Measurements from ENCODE around the gene PFKP.
"Not testable (repeated sequence)": the region's sequence is repeated elsewhere in the genome, so short reads cannot be mapped to it uniquely, and the experiment has no call there.

Gene PFKP

DNA sequence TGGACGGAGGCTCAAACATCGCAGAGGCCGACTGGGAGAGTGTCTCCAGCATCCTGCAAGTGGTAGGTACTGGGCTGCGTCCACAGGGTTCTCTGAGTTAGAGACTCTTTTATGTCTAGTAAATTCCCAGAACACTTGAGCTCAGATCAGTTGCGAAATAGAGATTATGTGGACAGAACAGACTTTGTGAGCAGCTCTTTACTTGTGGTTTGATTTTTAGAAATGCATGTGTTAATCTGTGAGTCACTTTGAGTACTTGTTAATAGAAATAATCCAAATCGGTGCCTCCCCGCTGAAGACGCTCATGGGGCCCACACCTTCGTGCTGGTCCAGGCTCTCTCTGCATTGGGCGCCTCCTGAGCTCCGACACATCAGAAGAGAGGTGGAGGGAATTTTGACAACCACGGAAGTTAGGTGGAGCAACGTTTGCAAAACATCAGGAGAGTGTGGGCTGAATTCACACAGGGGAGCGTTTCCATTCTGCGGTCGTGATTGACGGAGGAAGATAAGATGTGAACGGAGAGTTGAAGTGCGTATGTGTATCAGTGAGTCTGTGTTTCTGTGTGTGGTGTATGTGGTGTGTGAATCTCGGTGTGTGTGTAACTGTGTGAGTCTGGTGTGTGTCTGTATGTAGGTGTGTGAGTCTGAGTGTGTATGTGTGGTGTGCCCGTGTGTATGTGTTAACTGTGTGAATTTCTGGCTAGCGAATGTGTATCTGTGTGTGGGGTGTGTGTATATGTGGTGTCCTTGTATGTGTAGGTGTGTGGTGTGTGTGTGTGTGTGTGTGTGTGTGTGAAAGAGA, 32.1 kb downstream of the PFKP start:
- FAIRE-seq = no peak

DNA sequence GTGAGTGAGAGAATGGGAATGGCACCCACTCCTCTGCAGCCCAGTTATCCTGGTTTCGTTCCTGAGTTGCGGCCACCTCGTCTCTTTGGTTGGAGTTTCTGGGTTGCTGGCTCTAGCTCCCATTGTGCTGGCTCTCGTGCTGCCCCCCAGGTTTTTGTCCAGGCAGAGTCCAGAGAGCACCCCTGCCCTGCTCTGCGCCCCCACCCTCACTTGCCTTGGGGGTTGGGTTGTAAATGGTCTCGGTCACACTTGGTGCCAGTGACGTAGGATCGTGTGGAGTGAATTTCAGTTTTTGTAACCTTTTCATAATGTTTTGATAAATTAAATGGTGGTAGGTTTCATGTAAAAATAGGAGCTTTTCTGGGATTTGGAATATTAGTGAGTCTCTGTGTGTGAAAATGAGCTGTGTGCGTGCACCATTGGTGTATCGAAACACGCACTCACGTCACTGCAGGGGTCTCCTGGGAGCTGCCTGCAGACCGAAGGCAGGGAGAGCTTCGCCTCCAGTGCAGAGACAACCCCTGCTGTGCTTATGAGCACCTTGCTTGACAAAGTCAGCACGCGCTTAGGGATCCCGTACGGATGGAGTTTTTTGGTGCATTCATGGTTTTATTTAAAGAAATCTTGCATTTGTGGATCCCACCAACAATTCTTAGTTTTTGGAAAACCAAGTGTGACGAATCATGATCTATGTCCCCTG, 32.9 kb downstream of the PFKP start:
- no peak for FAIRE-seq

DNA sequence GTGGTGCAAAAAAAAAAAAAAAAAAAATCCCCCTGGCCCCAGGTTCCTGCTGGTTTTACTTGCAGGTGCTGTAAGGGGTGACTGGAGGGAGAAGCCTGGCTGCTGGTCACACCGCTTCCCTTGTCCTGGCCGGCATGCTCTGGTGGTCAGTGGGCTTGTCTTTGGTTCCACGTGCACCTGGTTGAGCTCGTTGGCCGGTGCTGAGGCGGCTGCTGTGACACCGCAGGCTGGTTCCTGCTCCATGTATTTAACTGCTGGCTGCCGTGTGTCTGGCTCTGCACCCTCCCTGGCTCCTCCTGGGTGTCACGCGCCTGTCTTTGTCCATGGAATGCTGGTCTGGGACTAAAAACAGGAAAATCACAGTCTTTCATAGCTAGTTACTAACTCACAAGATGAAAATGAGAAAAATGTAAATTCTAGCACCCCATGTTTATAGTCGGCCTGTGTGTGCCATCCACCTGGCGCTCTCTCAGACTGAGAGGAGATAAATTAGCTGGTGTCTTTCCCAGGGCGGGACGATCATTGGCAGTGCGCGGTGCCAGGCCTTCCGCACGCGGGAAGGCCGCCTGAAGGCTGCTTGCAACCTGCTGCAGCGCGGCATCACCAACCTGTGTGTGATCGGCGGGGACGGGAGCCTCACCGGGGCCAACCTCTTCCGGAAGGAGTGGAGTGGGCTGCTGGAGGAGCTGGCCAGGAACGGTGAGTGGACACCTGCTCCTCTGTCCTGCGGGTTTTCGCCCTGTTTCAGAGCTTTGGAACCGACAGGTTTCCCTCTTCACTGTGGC, 33.7 kb downstream of the PFKP start:
- no peak for FAIRE-seq

DNA sequence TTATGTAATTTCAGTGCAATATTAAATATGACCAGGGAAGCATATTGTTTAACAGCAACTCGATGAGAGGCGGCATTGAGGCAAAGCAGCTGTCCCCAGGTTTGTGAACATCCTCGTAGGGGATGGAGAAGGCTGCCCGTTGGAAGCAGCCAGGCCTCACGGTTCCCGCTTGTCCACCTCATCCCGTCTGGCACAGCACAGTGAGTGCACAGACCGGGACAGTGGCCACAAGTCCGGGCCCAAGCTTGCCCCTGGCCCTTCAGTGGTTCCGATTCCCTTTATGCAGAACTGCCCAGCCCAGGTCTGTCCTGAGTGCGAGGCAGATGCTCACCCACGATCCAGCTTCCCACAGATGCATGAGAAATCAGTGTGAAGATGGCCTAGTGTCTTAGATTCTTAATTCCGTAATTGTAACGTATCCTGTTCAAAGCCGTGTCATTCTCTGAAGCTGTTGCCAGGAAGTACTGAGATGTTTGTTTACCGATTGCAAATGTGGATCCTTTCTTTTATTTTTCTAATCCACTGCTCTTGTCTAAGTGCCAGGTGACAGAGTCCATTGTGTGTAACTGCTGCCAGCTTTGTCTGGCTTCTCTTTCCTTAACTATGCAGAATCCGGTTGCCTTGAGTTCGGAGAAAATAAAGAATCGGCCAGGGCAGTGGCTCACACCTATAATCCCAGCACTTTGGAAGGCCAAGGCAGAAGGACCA, 35.5 kb downstream of the PFKP start:
- FAIRE-seq = no peak

DNA sequence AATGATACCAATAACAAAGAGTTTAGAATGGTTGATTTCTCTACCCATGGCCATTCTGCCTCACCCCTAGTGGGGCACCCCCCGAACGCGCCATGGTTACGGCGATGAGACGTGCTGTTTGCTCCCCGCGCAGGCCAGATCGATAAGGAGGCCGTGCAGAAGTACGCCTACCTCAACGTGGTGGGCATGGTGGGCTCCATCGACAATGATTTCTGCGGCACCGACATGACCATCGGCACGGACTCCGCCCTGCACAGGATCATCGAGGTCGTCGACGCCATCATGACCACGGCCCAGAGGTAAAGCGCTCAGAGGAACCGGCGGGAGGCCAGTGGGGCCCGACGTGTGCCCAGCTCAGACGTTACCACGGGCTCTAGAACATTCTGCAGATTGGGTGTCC, 36.3 kb downstream of the PFKP start:
- no peak for FAIRE-seq

DNA sequence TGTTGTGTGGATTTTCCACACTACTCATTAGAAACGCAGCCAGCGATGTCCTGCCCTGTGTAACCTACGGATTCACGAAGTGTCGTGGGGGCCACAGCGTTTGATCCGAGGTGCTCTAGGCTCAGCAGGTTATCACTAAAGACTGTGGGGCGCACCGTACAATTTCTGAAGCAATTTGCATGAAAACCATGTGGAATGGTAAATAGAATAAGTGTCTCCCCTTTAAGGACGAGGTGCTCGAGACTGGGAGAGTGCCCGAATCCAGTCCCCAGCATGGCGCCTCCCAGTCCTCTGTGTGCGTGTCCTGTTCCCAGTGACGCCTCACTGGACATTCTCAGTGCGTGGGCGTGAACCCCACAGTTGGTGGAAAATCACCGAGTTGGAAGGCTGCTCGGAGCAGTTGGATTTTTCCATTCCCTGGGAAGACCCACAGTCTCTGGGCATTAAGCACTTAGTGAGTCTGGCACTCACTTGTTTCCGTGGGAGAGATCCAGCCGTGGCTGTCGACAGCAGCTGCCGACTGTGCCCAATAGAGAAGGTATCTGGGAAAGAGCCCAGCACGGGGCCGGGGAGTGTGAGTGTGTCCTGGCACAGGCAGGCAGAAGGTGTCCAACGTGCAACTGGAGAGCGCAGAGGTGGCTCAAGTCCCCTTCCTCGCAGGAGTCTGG, 37.0 kb downstream of the PFKP start:
- no peak for FAIRE-seq

DNA sequence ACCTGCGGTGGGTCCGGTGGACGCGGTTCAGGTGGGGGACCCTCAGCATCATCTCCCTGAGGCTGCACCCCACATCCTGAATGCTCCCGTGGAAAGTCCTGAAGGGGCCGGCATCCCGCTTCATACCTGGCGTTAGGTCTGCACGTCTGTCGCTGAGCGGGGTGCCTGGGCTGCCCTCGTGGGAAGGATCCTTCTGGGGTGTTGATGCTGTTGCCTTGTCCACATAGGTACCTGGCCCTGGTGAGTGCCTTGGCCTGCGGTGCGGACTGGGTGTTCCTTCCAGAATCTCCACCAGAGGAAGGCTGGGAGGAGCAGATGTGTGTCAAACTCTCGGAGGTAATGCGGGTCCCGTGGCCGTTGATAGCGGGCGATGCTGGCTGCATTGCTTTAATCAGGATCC, 37.8 kb downstream of the PFKP start:
- no peak for FAIRE-seq

DNA sequence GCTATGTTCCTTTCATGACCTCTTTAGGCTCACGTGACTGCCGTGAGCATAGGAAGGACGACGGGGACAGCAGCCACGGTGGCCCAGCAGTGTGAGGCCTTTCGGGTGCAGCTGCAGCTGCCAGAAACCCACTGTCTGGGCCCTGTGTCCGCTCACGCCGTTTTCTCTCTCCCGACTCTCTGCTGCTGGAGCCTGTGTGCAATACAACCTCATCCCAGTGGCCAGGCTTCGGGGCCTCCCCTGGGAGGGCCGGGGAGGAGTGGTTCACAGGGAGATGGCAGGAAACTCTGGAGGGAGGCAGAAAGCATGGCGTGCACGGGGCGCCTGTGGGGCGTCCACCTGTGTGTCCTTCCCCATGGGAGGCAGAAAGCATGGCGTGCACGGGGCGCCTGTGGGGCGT, 38.6 kb downstream of the PFKP start:
- FAIRE-seq = no peak

DNA sequence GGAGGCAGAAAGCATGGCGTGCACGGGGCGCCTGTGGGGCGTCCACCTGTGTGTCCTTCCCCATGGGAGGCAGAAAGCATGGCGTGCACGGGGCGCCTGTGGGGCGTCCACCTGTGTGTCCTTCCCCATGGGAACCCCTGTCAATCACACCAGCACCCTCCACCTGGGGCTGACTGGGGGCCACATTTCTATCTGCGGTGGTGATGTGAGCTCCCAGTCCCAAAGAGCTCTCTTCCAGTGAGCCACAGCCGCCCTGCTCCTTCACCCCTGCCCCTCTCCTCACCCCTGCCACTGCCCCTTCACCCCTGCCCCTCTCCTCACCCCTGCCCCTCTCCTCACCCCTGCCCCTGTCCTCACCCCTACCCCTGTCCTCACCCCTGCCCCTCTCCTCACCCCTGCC, 39.0 kb downstream of the PFKP start:
- not testable (repeated sequence) for FAIRE-seq

DNA sequence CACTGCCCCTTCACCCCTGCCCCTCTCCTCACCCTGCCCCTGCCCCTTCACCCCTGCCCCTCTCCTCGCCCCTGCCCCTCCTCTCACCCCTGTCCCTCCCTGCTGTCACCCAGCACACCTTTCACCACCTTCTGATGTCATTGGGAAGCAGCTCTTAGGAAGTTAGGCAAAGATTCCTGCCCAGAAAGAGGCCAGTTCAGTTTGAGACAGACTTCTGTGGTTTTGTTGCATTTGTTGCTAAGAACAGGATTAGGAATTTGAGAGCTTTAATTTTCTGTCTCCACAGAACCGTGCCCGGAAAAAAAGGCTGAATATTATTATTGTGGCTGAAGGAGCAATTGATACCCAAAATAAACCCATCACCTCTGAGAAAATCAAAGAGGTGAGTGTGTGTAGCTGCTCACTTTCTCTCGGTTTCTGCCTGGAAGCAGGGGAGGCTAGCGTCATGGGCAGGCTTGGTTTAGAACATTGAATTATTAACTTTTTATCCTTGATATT, 39.6 kb downstream of the PFKP start:
- FAIRE-seq = no peak

DNA sequence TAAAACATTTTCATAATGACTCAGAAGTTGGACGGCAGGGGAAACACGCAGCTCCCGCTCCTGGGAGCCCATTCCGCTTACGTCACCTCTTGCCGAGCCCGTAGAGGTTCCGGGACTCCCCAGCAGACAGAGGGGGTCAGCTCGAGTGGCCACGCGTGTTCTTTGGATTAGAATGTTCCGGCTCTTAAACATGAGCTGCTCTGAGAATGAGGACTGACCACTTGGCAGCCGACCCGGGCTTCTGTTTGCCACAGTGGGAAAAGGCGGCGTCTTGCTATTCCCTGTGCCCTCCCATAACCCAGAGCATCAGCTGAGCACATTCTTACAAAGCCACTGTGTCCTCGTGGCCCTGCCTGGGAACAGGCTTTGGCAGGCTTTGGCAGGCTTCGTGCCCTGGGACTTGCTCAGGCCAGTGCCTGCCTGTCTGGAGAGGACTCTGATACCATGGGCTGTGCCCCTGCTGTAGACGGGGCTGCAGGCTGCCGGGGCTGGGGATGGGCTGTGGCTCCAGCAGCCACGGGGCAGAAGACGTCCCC, 40.1 kb downstream of the PFKP start:
- no peak for FAIRE-seq

DNA sequence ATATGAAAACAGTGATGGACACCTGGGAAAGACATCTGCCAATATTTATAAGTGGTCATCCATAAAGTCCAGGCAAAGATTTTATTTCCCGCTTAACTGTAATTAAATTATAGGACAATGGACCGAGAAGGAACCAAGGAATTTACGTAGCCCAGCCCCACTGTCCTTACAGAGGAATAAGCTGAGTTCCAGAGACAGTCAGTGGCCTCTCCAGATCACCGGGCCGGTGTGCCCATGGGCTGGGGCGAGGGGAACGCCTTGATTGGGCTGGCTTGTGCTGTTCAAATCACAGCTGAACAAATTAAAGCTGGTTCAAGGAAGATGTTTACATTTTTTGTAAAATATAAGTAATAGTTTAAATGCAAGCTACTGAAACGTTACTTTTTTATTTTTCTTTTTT, 40.7 kb downstream of the PFKP start:
- no peak for FAIRE-seq

DNA sequence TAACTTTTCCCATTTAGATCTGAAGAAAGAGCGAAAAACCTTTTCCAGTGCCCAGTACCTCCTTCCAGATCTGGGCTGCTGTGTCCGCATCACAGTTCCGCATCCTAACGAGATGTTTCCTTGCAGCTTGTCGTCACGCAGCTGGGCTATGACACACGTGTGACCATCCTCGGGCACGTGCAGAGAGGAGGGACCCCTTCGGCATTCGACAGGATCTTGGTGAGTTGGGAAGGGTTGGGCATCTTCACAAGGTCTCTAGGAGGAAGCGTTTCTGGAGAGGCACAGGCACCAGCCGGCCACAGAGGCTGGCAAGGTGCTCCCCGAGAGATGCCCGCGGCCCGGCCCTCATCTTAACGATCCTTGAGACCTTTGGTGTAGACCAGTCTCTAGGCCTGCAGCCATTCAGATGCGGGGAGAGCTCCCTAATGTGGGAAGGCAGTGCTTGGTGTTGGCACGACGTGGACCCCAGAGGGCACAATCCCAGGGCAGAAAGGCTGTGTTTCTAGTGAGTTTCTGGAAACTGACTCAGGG, 41.3 kb downstream of the PFKP start:
- no peak for FAIRE-seq

DNA sequence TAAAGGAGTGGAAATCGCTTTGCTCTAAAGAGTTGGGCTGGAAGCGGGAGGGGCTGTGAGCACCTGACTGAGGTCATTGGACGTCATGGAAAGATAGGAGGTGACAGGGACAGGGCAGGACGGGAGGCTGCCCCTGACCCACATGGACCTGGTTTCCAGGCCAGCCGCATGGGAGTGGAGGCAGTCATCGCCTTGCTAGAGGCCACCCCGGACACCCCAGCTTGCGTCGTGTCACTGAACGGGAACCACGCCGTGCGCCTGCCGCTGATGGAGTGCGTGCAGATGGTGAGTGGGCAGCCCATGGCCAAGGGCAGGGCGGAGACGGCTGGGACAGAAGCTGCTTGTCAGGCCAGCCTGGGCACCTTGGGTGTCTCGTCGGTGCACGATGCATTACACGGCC, 41.8 kb downstream of the PFKP start:
- no peak for FAIRE-seq

DNA sequence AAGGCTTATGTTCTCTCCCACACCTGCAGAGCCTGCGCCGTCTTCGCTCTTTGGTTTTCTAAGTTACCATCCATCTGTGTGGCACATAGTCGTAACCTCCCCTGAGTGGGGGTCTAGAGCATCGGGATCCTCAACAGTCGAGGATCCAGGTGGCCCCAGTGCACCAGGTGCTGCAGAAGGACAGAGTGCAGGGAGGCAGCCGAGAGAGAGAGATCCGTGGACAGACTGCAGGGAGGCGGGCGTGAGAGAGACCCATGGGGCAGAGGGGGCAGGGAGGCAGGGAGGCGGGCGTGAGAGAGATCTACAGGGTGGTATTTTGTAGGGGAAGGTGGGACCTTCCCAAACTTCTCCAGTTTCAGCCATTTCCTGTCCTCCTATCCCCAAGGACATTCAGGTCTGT, 42.3 kb downstream of the PFKP start:
- no peak for FAIRE-seq

DNA sequence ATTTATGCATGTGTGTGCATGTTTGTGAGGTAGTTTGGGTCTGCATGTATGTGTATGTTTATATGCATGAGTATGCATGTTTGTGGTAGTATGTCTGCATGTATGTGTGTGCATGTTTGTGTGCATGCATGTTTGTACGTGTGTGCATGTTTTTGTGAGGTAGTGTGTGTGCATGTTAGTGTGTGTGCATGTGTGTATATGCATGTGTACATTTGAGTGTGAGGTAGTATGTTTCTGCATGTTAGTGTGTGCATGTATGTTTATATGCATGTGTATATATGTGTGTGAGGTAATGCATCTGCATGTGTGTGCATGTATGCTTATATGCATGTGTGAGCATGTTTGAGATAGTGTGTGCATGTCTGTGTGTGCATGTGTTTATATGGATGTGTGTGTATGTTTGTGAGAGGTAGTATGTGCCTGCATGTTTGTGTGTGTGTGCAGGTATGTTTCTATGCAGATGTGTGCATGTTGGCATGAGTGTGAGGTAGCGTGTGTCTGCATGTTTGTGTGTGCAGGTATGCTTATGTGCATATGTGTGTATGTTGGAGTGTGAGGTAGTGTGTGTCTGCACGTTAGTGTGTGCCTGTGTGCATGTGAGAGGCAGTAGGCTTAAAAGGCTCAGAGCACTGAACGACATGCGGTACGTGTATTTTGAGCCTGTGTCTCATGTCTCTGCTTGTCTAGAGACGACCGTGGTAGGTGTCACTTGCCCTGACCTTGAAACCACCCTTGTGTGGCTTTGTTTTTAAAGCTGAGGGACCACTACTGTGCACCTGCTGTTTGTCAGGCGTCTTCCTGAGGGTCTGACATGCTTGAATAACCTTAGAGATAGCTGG, 43.7 kb downstream of the PFKP start:
- no peak for FAIRE-seq

DNA sequence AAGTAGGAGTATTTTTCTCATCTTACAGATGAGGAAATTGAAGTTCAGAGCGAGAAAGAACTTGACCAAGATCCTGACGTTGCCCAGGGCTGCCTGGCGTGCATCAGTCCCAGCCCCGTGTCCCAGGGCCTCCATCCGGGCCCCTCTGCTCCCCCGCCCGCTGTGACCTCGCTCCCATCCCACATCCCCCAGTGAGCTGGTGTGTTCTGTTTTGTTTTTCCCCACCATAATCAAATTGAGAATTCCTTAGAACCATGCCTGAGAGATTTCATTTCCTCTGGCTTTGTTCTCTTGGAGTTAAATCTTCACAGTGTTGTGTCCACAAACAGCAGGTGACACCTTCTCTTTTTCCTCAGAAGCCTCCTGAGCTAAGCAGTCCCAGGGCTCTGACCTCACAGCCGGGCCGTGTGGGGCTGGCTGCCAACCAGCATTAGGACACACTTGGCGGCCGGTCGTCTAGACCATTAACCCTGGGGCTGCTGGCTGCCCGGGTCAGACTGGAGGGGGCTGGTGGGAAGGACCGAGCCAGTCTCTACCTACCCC, 44.3 kb downstream of the PFKP start:
- no peak for FAIRE-seq

DNA sequence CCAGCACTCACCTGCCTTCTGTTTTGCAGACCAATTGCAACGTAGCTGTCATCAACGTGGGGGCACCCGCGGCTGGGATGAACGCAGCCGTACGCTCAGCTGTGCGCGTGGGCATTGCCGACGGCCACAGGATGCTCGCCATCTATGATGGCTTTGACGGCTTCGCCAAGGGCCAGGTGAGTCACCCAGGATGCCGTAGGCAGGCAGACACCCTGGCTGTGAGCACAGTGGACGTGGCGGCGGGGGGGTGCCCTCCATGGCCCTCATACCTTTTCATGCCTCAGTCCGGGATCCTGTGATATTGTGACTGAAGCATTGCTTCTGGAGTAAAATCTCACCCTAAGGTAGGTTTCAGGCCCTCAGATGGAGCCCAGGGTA, 46.0 kb downstream of the PFKP start:
- FAIRE-seq = no peak

DNA sequence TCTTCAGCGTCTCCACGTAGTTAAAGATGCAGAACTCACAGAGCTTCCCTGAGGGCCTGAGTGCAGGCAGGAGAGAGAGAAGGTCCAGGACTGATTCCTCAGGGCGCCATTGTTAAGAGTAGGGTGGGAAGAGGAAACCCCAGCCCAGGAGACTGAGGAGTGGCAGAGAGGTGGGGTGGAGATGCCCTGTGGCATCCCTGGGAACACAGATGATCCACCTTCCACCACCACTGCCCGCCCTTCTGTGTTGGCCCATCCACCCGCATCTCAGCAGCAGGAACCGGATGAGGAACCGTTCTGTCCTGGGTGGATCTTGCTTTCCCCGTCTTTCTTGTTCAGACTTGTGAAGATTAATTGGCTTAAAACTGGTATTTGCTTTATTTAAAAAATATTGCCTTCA, 48.3 kb downstream of the PFKP start:
- FAIRE-seq = no peak

DNA sequence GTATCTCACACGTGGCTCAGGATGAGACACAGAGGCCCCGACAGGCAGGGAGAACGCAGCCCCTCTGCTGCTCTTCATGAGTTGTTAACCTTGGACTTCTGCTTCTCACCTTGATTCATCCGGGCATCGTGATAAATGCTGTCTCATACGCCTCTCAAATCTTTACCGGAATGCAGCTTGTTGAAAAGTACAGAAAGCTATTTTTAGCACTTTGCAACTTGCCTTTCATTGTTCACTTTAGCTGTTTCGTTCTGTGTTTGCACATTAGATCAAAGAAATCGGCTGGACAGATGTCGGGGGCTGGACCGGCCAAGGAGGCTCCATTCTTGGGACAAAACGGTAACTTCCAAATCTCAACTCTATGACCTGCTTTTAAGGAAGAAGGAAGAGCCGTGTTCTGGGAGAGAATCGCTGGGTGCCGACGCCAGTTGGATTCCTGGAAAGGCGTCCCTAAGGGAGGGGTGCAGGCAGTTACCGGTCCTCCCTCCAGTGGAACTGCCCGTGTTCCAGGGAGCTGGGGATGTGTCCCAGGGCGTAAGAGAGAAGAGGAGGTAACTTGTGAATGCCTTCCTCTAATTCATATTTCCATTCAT, 49.3 kb downstream of the PFKP start:
- no peak for FAIRE-seq

Measured in colon (tissue), 2 donors.